ENCODE results near the gene SLC1A5.

The SLC1A5 gene

GRCh38 chr19:46788262-46788967 is at the start of gene SLC1A5:
Gene SLC1A5 (minus strand): TSS chr19:46788594. CDS start chr19:46787965, 629 bp downstream.
- no peak for TF ChIP-seq CTCF (IDR thresholded peaks at IDR 0.05; ENCODE audit: low read depth, low read length)
- Histone ChIP-seq H3K27me3 (ENCODE audit: insufficient read depth, low read depth, severe bottlenecking) (no peaks in the 10 kb centered on the region), H3K36me3 (peaks cover 30% of the 10 kb centered on the region), H3K4me3 (ENCODE audit: low read depth, low read length) (peak within 1 kb of the TSS; percentile 67), H3K9me3 (ENCODE audit: severe bottlenecking) (peaks cover 3% of the 10 kb centered on the region), H3K27ac (peak within 1 kb of the TSS; percentile 93)
- peak; percentile 99 for DNase-seq

GRCh38 chr19:46838160-46838559 is 49.8 kb upstream of the SLC1A5 start:
- no peak for TF ChIP-seq CTCF (IDR thresholded peaks at IDR 0.05; ENCODE audit: low read depth, low read length)

GRCh38 chr19:46834984-46835383 is 46.6 kb upstream of the SLC1A5 start:
- Histone ChIP-seq H3K27me3 (ENCODE audit: insufficient read depth, low read depth, severe bottlenecking) (no peaks in the 10 kb centered on the region), H3K27ac (no peak overlapping the region), H3K9me3 (ENCODE audit: severe bottlenecking) (peaks cover 2% of the 10 kb centered on the region), H3K4me3 (ENCODE audit: low read depth, low read length) (no peak overlapping the region), H3K36me3 (peaks cover 16% of the 10 kb centered on the region)
- TF ChIP-seq CTCF (IDR thresholded peaks at IDR 0.05; ENCODE audit: low read depth, low read length): no peak
- DNase-seq: no peak

More at GRCh38 chr19:46838160-46838559, 49.8 kb upstream of the SLC1A5 start:
- H3K4me3 ChIP-seq (ENCODE audit: low read depth, low read length): no peak overlapping the region
- H3K36me3 ChIP-seq: peaks cover 20% of the 10 kb centered on the region
- DNase-seq: no peak
- no peak overlapping the region for H3K27ac ChIP-seq
- no peaks in the 10 kb centered on the region for H3K9me3 ChIP-seq (ENCODE audit: severe bottlenecking)
- H3K27me3 ChIP-seq (ENCODE audit: insufficient read depth, low read depth, severe bottlenecking): no peaks in the 10 kb centered on the region

GRCh38 chr19:46834121-46834520 is 45.7 kb upstream of the SLC1A5 start:
- Histone ChIP-seq H3K27me3 (ENCODE audit: insufficient read depth, low read depth, severe bottlenecking) (no peaks in the 10 kb centered on the region), H3K9me3 (ENCODE audit: severe bottlenecking) (peaks cover 2% of the 10 kb centered on the region), H3K27ac (no peak overlapping the region), H3K4me3 (ENCODE audit: low read depth, low read length) (no peak overlapping the region), H3K36me3 (peaks cover 9% of the 10 kb centered on the region; the same call in 1 of the 2 replicates)
- no peak for TF ChIP-seq CTCF (IDR thresholded peaks at IDR 0.05; ENCODE audit: low read depth, low read length)
- no peak for DNase-seq

- H3K27me3 ChIP-seq (ENCODE audit: insufficient read depth, low read depth, severe bottlenecking): no peaks in the 10 kb centered on the region
- H3K4me3 ChIP-seq (ENCODE audit: low read depth, low read length): no peak overlapping the region
- H3K36me3 ChIP-seq: no peaks in the 10 kb centered on the region
- TF ChIP-seq CTCF (IDR thresholded peaks at IDR 0.05; ENCODE audit: low read depth, low read length): no peak
- peaks cover 2% of the 10 kb centered on the region for H3K9me3 ChIP-seq (ENCODE audit: severe bottlenecking)
- DNase-seq: no peak
- H3K27ac ChIP-seq: no peak overlapping the region
These were observed 42.5 kb upstream of the SLC1A5 start for GRCh38 chr19:46830864-46831263.

- Histone ChIP-seq H3K27ac (no peak overlapping the region), H3K27me3 (ENCODE audit: insufficient read depth, low read depth, severe bottlenecking) (no peaks in the 10 kb centered on the region), H3K9me3 (ENCODE audit: severe bottlenecking) (peaks cover 2% of the 10 kb centered on the region), H3K4me3 (ENCODE audit: low read depth, low read length) (no peak overlapping the region), H3K36me3 (no peaks in the 10 kb centered on the region)
- DNase-seq: no peak
- TF ChIP-seq CTCF (IDR thresholded peaks at IDR 0.05; ENCODE audit: low read depth, low read length): no peak
These were observed 40.1 kb upstream of the SLC1A5 start for GRCh38 chr19:46828484-46828883.
